Heart left ventricle (tissue), 13 donors: ENCODE data around the gene XPR1.

Experiments
- CTCF ChIP-seq, 12 donors: fragments of 200-600 bp; sonication (generic) in 4 of 12; IDR thresholded peaks; one replicate each; pipeline versions ENCODE4 v1.5.0 to v1.8.0; 2018 to 2022; ENCODE audit warnings: antibody characterized with exemption in 12 of 12, mild to moderate bottlenecking in 5 of 12
- POLR2A ChIP-seq, 2 donors: fragments of 450-650 bp; IDR thresholded peaks; one replicate each; pipeline ENCODE4 v1.6.1; 2017; ENCODE audit warnings: antibody characterized with exemption in 2 of 2, mild to moderate bottlenecking in 2 of 2, moderate library complexity in 2 of 2
- donor health status: ischemic (EF 13 %, LVEDD 7.1; RV severe dilation, severe dysfunction).
- donor health status: DM: no; HTN: yes; CAD: no.
- donor health status: DM: no; HTN: no; CAD: no.
- donor health status: ischemic (EF 25% LVEDD 6.9; RV normal size, moderate dysfunction).
- donor health status: ischemic (EF 25% LVEDD 5.7; RV mildly dilated, moderate dysfunction).
- donor health status: ischemic (EF 35%, LVEDD 5.7; RV mildly dilated, moderate dysfunction).
- donor health status: nonischemic (EF 11% LVEDD 7.7; RV severe dilation, severe dysfunction).
- donor health status: DM: yes; HTN: yes; CAD: no.
- donor health status: PGD.
- donor health status: ischemic (EF 29% LVEDD 5.4; RV normal size, mild dysfunction).
- donor health status: nonischemic (EF 23%, LVEDD 6.1; RV moderate dilation, normal function).

- TF ChIP-seq CTCF (IDR thresholded peaks at IDR 0.05) (no peak), POLR2A (IDR thresholded peaks at IDR 0.05) (no peak)
These were observed 275.7 kb downstream of the XPR1 start for GRCh38 chr1:180907313-180908055.
